Activated CD8-positive, alpha-beta T cell treated with anti-CD3 and anti-CD28 coated beads, Interleukin-2, amount 10 ng/mL, durations not matched to agents 7 days and 5 days (primary cell): ENCODE data around the gene HSPB6. TPM values are rescaled to one million over a fixed set of nuclear protein-coding genes. Genes with fewer than 3 reads are reported as not detected.

Source experiments
- ATAC-seq: fragments of 150-1000 bp; cut with Tn5 transposase; one replicate; pipeline ENCODE4 v1.10.0; 2021; ENCODE audit warnings: moderate library complexity
- CTCF ChIA-PET: fragments of 350-600 bp; sonication (Branson Sonifier 250); formaldehyde crosslinking; loops from one replicate; lab custom pipeline; 2021; ENCODE audit warnings: antibody characterized with exemption; lab: Charles Lee
- POLR2A ChIA-PET: fragments of 350-600 bp; sonication (Branson Sonifier 250); formaldehyde crosslinking; loops from one replicate; lab custom pipeline; 2021; ENCODE audit warnings: antibody characterized with exemption; lab: Charles Lee
- DNase-seq: peaks from one replicate; pipeline ENCODE4 v3.0.0-alpha.2; 2020
- H3K27ac Mint-ChIP-seq: one replicate; pipeline ENCODE4 v1.8.0; 2021; ENCODE audit warnings: mild to moderate bottlenecking, mixed read lengths
- H3K27me3 Mint-ChIP-seq: one replicate; pipeline ENCODE4 v1.8.0; 2021; ENCODE audit warnings: low read depth, mixed read lengths
- H3K36me3 Mint-ChIP-seq: one replicate; pipeline ENCODE4 v1.8.0; 2021; ENCODE audit warnings: low read depth, mixed read lengths
- H3K4me1 Mint-ChIP-seq: one replicate; pipeline ENCODE4 v1.8.0; 2021; ENCODE audit warnings: low read depth, mixed read lengths
- H3K4me3 Mint-ChIP-seq: one replicate; pipeline ENCODE4 v1.8.0; 2021; ENCODE audit warnings: mild to moderate bottlenecking, mixed read lengths
- H3K9me3 Mint-ChIP-seq: one replicate; pipeline ENCODE4 v1.8.0; 2022; ENCODE audit warnings: mixed read lengths; ENCODE audit not compliant: insufficient read depth
- total RNA-seq, 2 experiments: library from RNA; stranded (reverse); gene quantifications; one replicate each; pipeline ENCODE4 v1.2.3, GENCODE V29; 2021

Gene HSPB6
- total RNA-seq, 2 experiments from 2014 or later: 0.65 TPM; not detected in 1

GRCh38 chr19:35782589-35782988 is 25.8 kb upstream of the HSPB6 start:
- ChIA-PET POLR2A (no interaction called here), CTCF (no interaction called here)
- Mint-ChIP-seq H3K4me3 (no peak overlapping the region), H3K4me1 (no peaks in the 10 kb centered on the region), H3K27ac (no peak overlapping the region), H3K9me3 (no peaks in the 10 kb centered on the region), H3K36me3 (peaks cover 28% of the 10 kb centered on the region), H3K27me3 (no peaks in the 10 kb centered on the region)
- ATAC-seq (no peak), DNase-seq (no peak)

GRCh38 chr19:35781650-35782049 is 24.8 kb upstream of the HSPB6 start:
- ATAC-seq (no peak), DNase-seq (no peak)
- ChIA-PET CTCF (no interaction called here), POLR2A (no interaction called here)
- Mint-ChIP-seq H3K27ac (no peak overlapping the region), H3K36me3 (peaks cover 31% of the 10 kb centered on the region), H3K27me3 (no peaks in the 10 kb centered on the region), H3K9me3 (no peaks in the 10 kb centered on the region), H3K4me1 (peaks cover 9% of the 10 kb centered on the region), H3K4me3 (no peak overlapping the region)

- POLR2A ChIA-PET: no interaction called here
- H3K4me3 Mint-ChIP-seq: no peak overlapping the region
Observed at GRCh38 chr19:35780717-35781116, 23.9 kb upstream of the HSPB6 start.

GRCh38 chr19:35780058-35780457 is 23.2 kb upstream of the HSPB6 start:
- Mint-ChIP-seq H3K4me3 (no peak overlapping the region), H3K27ac (no peak overlapping the region), H3K9me3 (no peaks in the 10 kb centered on the region), H3K4me1 (peaks cover 18% of the 10 kb centered on the region), H3K36me3 (peaks cover 31% of the 10 kb centered on the region), H3K27me3 (no peaks in the 10 kb centered on the region)
- no peak for DNase-seq
- ChIA-PET CTCF (interaction anchor here (0.6 kb wide), 1 partner anchor 46 kb away, joined by 3 read pairs; no protein-coding TSS in a partner anchor), POLR2A (no interaction called here)
- no peak for ATAC-seq

More at GRCh38 chr19:35780717-35781116, 23.9 kb upstream of the HSPB6 start:
- Mint-ChIP-seq H3K36me3 (peaks cover 31% of the 10 kb centered on the region), H3K9me3 (no peaks in the 10 kb centered on the region), H3K4me1 (peaks cover 16% of the 10 kb centered on the region), H3K27ac (no peak overlapping the region), H3K27me3 (no peaks in the 10 kb centered on the region)
- CTCF ChIA-PET: no interaction called here
- DNase-seq: no peak
- no peak for ATAC-seq

GRCh38 chr19:35779033-35779432 is 22.2 kb upstream of the HSPB6 start:
- POLR2A ChIA-PET: no interaction called here
- Mint-ChIP-seq H3K27me3 (no peaks in the 10 kb centered on the region), H3K4me1 (peaks cover 27% of the 10 kb centered on the region), H3K27ac (no peak overlapping the region), H3K4me3 (no peak overlapping the region), H3K9me3 (no peaks in the 10 kb centered on the region), H3K36me3 (peaks cover 31% of the 10 kb centered on the region)
- CTCF ChIA-PET: no interaction called here
- ATAC-seq (no peak), DNase-seq (no peak)

GRCh38 chr19:35777961-35778360 is 21.1 kb upstream of the HSPB6 start:
- ChIA-PET POLR2A (no interaction called here), CTCF (no interaction called here)
- Mint-ChIP-seq H3K9me3 (no peaks in the 10 kb centered on the region), H3K4me3 (peak overlapping the region; percentile 1), H3K36me3 (peaks cover 27% of the 10 kb centered on the region), H3K27ac (no peak overlapping the region), H3K4me1 (peaks cover 27% of the 10 kb centered on the region), H3K27me3 (no peaks in the 10 kb centered on the region)
- ATAC-seq (no peak), DNase-seq (no peak)

- Mint-ChIP-seq H3K36me3 (peaks cover 22% of the 10 kb centered on the region), H3K27ac (peak overlapping the region; percentile 83), H3K9me3 (no peaks in the 10 kb centered on the region), H3K4me1 (peaks cover 27% of the 10 kb centered on the region), H3K27me3 (no peaks in the 10 kb centered on the region), H3K4me3 (peak overlapping the region; percentile 80)
- ATAC-seq: no peak
- ChIA-PET CTCF (no interaction called here), POLR2A (no interaction called here)
- no peak for DNase-seq
Observed at GRCh38 chr19:35777086-35777841, 20.4 kb upstream of the HSPB6 start.

GRCh38 chr19:35776102-35776788 is 19.4 kb upstream of the HSPB6 start:
- ChIA-PET POLR2A (no interaction called here), CTCF (interaction anchor here (0.5 kb wide), 1 partner anchor 655 kb away, joined by 3 read pairs; no protein-coding TSS in a partner anchor)
- no peak for DNase-seq
- Mint-ChIP-seq H3K36me3 (peaks cover 16% of the 10 kb centered on the region), H3K4me3 (peak overlapping the region; percentile 80), H3K27ac (peak overlapping the region; percentile 83), H3K4me1 (peaks cover 27% of the 10 kb centered on the region), H3K9me3 (no peaks in the 10 kb centered on the region), H3K27me3 (no peaks in the 10 kb centered on the region)
- ATAC-seq: no peak

- H3K27ac Mint-ChIP-seq: peak within 1 kb of the TSS; percentile 83
- peak; percentile 100 for DNase-seq
Observed at GRCh38 chr19:35775298-35776101, 18.7 kb upstream of the HSPB6 start, which contains the start of gene ARHGAP33. Gene ARHGAP33 (plus strand): TSS chr19:35775564. CDS start chr19:35775659, 95 bp downstream.

GRCh38 chr19:35775046-35775297 is 18.1 kb upstream of the HSPB6 start:
- peak overlapping the region; percentile 14 for H3K27ac Mint-ChIP-seq
- ATAC-seq: no peak
- H3K27me3 Mint-ChIP-seq: no peaks in the 10 kb centered on the region
- DNase-seq: no peak
- H3K36me3 Mint-ChIP-seq: peaks cover 17% of the 10 kb centered on the region
- peaks cover 27% of the 10 kb centered on the region for H3K4me1 Mint-ChIP-seq
- POLR2A ChIA-PET: no interaction called here
- H3K9me3 Mint-ChIP-seq: no peaks in the 10 kb centered on the region
- H3K4me3 Mint-ChIP-seq: peak overlapping the region; percentile 70
- CTCF ChIA-PET: no interaction called here

More at GRCh38 chr19:35775298-35776101, 18.7 kb upstream of the HSPB6 start, which contains the start of gene ARHGAP33:
- Mint-ChIP-seq H3K27me3 (no peaks in the 10 kb centered on the region), H3K36me3 (peaks cover 14% of the 10 kb centered on the region), H3K4me1 (peaks cover 27% of the 10 kb centered on the region), H3K9me3 (no peaks in the 10 kb centered on the region), H3K4me3 (peak within 1 kb of the TSS; percentile 80)
- ChIA-PET CTCF (no interaction called here), POLR2A (no interaction called here)
- ATAC-seq: peak; percentile 96

GRCh38 chr19:35774274-35775045 is 17.6 kb upstream of the HSPB6 start:
- no peak overlapping the region for H3K27ac Mint-ChIP-seq
- no peaks in the 10 kb centered on the region for H3K27me3 Mint-ChIP-seq
- H3K36me3 Mint-ChIP-seq: peaks cover 12% of the 10 kb centered on the region
- H3K4me3 Mint-ChIP-seq: peak overlapping the region; percentile 70
- no peaks in the 10 kb centered on the region for H3K9me3 Mint-ChIP-seq
- POLR2A ChIA-PET: no interaction called here
- CTCF ChIA-PET: no interaction called here
- H3K4me1 Mint-ChIP-seq: peaks cover 27% of the 10 kb centered on the region
- DNase-seq (no peak), ATAC-seq (no peak)
